GM23248 (cell line): ENCODE data around the gene COL12A1.

Source experiments
- EZH2 ChIP-seq: fragments of 200-600 bp; sonication (generic); IDR thresholded peaks from 2 replicates; pipeline ENCODE4 v1.6.1; 2018; ENCODE audit warnings: antibody characterized with exemption, mild to moderate bottlenecking; ENCODE audit not compliant: insufficient read depth, poor library complexity, severe bottlenecking
- EZH2phosphoT487 ChIP-seq: fragments of 200-600 bp; sonication (generic); IDR thresholded peaks from 2 replicates; pipeline ENCODE4 v1.6.1; 2018; ENCODE audit warnings: antibody characterized with exemption, moderate library complexity, mild to moderate bottlenecking, low read depth; ENCODE audit not compliant: insufficient read depth

DNA sequence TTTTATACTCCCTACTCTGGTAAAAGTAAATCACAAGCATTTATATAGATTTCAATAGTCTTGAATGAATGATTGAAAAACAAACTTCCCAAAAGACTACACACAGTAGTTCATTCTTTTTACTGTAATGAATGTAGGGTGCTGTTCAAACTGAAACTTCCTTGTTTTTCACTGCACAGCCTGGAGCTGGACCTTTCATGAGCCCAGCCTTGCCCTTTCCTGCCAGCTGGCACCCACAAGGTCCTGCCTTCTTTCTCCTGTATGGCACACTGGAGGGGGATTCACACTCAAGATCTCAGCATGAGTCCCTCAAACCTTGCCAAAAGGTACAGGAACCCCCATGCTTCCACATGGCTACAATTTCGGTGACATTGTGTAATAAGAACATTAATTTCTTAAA is 50.9 kb downstream of the COL12A1 start:
- TF ChIP-seq EZH2 (no peak), EZH2phosphoT487 (no peak)
